HG03045 (cell line): ENCODE results near the gene INPP5A.

Experiments
- ATAC-seq: cut with Tn5 transposase; IDR thresholded peaks from one replicate; pipeline ENCODE4 v1.9.1; 2021; ENCODE audit warnings: mild to moderate bottlenecking, moderate library complexity; ENCODE audit not compliant: unreplicated experiment

The INPP5A gene

DNA sequence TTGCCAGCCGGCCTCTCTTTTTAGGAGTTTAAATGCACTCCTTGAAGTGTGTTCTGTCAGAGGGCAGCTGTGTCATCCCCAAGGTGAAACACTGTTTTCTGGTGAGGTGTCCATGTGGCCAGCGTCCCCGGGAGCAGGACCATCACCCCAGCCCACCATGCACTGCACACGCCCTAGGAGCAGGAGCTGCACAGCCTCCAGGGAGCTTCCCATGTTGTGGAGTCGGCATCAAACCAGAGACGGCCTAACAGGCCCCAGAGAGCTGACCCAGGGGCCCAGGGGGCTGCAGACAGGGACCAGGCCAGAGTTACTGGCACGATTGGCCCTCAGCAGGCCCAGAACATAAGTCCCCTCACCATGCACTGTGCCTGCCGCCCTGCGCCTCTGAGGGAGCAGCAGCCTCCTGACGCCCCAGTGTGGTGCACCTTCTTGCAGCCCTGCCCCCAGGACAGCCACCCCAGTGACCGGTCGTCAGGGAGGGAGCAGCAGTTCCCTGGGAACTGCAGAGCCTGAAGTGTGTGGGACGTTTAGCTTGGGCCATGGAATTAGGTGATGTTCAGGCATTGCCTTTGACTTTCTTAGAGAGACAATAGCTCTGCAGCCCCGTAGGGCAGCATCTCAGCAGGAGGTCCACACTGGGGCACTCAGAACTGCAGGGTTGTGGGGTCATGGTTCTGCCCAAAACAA is 150.4 kb downstream of the INPP5A start:
- ATAC-seq, result no peak

DNA sequence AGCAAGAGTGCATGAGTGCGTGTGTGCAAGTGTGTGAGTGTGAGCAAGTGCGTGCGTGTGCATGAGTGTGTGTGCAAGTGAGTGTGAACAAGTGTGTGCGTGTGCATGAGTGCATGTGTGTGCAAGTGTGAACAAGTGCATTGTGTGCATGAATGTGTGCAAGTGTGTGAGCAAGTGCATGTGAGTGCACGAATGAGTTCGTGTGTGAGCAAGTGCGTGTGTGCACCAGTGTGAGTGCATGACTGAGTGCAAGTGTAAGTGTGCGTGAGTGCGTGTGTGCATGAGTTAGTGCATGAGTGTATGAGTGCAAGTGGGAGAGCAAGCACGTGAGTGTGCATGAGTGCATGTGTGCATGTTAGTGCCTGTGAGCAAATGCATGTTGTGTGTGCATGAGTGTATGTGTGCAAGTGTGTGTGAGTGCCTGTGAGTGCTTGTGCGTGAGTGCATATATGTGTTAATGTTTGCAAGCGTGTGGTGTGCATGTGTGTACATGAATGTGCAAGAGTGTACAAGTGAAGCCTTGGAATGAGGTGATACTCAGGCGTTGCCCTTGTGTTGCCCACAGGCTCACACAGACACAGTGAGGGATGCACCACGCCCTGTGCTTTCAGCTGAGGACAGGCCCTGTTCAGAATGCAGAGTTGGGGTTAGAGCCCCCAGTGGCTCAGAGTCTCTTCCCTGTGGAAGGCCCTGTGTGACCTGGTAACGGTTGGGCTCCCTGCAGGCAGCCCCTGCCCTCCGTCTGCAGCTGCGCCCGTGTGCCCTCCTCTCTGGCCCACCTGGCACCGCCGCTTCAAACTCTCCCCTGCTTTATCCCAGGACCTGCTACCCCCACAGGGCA is 151.2 kb downstream of the INPP5A start:
- no peak for ATAC-seq

- no peak for ATAC-seq
Observed at GRCh38 chr10:132689721-132690360, 152.3 kb downstream of the INPP5A start.

DNA sequence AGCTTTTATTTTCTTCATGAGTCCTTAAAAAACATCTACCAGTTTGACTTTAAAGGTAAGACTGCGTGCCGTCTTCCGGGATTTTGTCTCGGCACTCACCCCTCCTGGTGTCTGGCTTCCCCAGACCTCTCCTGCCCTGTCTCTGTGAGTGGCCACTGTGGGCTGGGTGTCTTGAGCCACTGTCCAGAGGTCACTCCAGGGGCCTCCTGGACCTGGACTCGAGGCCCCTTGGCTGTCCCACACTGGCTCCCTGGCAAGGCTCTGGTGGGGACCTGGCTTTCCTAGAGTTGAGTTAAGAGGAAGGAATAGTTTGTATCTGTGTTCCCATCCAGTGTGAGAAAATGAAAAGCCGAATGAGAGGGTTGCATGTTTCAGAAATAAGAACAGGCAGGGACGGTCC is 152.8 kb downstream of the INPP5A start:
- ATAC-seq, result no peak

DNA sequence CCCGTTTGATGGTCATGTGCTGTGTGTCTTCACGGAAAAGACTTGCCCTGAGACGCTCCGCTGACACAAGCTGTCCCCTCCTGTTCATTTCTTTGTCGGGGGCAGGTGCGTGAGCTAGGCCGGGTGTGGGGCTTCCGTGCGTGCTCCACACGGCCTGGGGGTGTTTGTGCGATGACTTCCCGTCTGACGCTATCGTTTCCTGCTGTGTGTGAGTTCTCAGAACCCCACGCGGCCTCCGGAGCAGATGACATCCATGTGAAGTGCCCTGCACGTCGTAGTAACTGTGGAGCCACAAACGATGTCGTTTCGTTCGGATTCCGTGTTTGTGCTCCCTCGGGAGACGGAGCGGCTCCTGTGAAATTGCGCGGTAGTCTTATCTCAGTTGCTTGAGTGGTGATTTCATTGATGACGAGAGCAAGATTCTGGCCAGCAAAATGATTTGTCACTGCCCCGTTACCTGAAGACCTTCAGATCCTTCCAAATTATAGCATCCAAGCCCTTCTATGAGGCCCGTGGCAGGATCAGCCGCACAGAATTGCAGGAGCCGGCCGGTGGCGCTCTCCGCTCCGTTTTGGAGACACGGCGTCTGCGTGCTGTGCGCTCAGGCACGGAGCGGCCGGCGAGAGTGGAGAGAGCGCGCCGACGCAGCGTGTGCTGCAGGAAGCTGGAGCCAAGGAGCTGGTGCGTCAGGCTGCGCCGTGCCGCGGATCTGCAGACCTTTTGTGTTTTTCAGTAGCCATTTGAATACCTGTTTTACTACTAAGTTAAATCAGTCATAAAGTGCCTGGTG is 153.4 kb downstream of the INPP5A start:
- ATAC-seq, result no peak

DNA sequence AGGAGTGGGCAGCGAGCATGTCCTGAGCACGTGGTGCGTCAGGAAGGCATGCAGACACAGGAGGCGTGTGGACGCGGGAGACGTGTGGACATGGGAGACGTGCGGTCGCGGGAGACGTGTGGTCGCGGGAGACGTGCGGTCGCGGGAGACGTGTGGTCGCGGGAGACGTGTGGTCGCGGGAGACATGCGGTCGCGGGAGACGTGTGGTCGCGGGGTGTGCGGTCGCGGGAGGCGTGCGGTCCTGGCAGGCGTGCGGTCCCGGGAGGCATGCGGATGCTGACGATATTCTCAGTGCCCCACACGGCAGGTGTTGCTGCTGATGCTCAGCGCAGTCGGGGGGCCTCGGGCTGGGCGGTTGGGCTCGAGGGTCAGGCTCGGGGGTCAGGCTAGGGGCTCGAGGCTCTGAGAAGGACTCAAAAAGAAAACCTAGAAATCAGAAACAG is 154.1 kb downstream of the INPP5A start:
- ATAC-seq, result no peak

GRCh38 chr10:132692311-132692710 is 154.7 kb downstream of the INPP5A start:
- ATAC-seq, result no peak

GRCh38 chr10:132693676-132694075 is 156.1 kb downstream of the INPP5A start:
- no peak for ATAC-seq

GRCh38 chr10:132696204-132696603 is 158.6 kb downstream of the INPP5A start:
- ATAC-seq, result no peak

DNA sequence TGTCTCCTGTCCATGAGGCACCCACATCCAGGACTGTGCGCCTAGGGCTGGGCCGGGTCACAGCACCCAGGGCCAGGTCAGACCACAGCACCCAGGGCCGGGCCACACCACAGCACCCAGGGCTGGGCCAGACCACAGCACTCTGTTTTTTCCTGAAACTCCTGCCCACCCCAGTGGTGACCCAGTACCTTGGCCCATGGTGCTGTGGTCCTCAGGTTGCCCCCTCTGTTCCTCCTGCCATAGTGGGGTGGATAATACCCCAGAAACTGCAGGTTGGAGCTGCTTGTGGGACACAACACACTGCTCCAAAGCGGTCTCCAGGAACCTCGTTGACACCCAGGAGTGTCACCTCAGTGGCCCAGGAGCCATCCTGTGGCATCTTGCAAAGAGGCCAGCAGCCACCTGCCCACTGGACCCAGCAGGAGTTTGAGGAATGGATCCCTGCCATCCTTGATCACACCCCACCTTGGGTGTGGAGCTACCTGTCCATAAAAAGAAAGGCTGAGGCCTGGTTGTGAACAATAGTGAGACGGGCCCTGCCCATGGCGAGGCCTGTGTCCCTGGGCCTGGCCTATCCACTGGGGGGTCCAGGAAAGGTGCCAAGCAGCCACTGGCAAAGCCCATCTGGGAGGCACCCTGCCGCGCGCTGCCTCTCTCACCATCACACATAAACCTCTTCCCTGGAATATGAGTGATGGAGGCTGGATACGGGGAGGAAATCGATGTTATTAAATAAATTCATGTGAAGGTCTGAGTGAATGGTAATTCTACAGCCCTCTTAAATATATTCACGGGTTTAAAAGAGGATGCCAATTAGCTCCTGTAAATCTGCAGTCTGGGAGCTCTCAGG is 159.4 kb downstream of the INPP5A start:
- no peak for ATAC-seq

DNA sequence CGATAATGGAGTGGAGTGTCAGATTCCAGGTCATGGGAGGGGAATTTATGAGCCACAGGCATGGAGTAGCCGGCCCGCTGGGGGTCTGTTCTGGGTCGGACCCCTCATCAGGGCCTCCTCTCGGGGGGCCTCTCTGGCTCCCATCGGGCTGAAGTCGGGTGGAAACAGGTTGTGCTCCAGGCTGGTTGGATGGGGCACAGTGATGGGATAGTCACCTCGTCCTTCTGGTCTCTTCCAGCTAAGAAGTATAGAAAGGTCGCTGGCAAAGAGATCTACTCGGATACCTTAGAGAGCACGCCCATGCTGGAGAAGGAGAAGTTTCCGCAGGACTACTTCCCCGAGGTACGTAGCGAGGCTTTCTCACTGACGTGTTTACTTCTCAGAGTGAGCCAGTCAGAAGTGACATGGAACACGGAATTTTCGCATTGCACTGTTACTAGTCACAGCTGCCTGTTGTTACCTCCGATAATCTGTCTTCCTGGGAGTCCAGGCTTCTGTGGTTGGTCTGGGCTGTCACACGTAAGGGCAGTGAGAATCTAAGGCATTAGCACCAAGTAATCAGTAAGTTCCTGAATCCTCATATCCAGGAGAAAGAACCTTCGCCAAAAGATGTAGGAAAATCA is 160.1 kb downstream of the INPP5A start:
- no peak for ATAC-seq

- ATAC-seq, result no peak
Observed at GRCh38 chr10:132698211-132698751, 160.7 kb downstream of the INPP5A start.

GRCh38 chr10:132698761-132699391 is 161.3 kb downstream of the INPP5A start:
- ATAC-seq, result no peak

GRCh38 chr10:132699411-132700155 is 162.0 kb downstream of the INPP5A start:
- no peak for ATAC-seq

DNA sequence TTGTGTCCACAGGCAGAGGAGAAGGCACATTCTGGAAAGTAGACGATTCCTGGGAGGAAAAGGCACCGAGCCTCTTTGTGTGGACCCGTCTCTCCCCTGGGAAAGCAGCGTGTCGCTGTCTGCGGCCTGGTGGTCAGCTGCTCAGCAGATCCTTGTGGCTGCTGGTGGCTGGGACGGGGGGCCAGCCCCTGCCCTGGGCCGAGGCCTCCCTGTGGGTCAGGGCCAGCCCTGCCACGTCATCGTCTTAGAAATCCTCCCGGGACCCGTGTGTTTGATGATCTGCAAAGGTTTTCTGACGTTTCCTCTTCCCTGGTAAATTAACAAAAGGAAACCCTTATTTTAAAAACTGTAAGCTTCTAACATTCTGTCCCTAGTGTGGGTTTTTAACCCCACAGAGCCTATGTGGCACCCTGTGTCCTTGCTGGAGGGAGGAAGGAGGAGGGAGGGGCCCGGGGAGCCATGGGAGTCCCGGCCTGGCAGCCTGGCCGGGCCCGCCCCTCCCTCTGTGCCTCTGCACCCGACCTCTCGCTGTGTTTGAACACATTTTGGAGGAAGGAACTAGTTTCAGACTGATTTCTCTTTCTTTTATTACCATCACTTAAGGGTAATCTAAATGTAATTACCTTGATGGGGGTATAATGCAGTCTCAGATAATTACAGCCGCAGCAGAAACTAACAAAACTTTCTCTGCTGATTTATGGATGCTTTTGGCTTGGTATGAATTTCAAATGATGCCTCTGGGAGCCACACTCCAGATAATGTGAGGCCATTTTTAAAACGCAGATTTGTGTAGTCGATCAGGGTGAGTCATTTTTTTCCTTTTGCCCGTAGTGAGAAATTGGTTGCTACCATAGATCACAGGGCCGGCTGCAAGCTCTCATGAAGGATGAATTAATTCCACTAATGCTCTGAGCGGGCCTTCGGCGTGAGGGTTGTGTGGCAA is 162.8 kb downstream of the INPP5A start:
- ATAC-seq, result no peak

DNA sequence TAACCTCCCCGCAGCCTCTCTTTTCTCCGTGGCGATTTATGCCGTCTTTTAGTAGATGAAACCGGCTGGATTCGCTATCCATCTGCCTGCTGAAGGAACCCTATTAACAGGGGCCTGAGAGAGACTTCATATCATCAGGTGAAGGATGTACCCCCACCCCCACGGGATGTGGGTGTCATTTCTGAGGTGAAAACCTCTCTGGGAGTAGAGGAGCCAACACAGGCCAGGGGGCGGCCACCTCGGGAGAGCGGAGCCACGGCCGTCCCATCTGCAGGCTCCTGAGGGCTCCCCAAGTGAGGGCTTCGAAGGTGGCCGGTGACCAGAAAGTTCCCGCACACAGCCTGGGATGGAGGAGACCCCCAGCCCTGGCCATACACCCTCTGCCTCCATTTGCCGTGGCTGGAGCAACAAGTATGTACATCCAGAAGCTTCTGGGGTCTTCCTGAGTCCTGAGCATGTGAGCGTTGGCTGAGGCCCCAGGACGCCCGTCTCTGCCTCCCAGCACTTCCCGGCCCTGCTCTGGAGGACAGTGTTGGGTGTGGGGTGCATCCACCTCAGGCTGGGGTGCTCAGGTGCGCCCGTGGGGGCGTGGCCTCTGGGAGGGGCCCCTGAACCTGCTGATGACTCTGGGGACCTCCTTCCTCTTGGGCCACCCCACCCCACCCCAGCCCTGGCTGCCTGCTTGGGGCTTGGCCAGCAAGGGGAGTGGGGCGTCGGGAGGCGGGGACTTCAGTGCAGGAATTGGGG is 163.7 kb downstream of the INPP5A start:
- no peak for ATAC-seq

- ATAC-seq, result no peak
Observed at GRCh38 chr10:132701846-132702190, 164.2 kb downstream of the INPP5A start.
